GM19395 (cell line): ENCODE measurements around the gene ALDH3B2.
"Not testable (repeated sequence)": the region's sequence is repeated elsewhere in the genome, so short reads cannot be mapped to it uniquely, and the experiment has no call there.

ENCODE experiments used
- ATAC-seq: cut with Tn5 transposase; IDR thresholded peaks from one replicate; pipeline ENCODE4 v1.9.1; 2021; ENCODE audit warnings: mild to moderate bottlenecking, moderate library complexity; ENCODE audit not compliant: unreplicated experiment

The ALDH3B2 gene

DNA sequence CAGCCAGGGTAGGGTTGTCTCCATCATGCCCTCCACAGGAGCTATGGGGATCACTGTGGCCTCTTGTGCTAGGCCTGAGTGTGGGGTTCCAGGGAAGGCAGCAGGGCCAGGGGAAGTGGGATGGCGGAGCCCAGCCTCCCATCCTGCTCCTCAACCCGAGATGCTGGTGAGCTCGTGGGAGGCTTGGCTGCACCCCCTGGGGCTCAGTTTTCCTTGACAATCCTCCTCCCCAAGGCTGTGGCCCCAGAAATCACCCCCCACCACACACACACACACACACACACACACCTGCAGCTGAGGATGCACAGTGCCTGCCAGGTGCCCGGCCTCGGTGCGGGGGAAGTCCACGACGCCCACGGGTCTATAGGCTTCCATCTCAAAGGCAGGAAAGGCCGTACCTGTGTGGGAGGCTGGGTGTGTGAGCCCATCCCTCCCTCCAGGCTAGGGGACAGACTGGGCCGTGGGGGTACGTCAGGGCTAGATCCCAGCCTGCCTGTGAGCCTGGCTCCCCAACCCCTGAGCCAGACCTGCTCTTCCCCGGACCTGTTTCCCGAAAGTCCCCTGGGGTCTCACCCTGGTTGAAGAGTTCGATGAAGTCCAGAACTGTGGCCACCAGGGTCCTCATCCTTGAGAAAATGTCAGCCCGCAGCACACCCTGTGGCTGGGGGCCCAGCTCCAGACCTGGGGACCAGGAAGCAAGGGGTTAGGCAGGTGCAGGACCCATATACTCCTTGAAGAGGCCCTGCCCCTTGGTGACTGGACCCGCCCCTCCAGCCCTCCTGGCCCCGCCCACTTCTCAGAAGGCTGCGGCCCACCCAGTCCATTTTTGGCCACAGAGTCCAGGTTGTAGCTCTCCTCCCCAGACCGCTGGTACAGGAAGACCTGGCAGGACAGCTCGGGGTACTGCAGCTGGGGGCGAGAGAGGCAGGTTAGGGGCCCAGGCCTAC is 29.7 kb downstream of the ALDH3B2 start:
- no peak for ATAC-seq

- no peak for ATAC-seq
Observed at GRCh38 chr11:67644042-67644441, 30.4 kb downstream of the ALDH3B2 start.

GRCh38 chr11:67642173-67643120 is 32.0 kb downstream of the ALDH3B2 start:
- no peak for ATAC-seq

DNA sequence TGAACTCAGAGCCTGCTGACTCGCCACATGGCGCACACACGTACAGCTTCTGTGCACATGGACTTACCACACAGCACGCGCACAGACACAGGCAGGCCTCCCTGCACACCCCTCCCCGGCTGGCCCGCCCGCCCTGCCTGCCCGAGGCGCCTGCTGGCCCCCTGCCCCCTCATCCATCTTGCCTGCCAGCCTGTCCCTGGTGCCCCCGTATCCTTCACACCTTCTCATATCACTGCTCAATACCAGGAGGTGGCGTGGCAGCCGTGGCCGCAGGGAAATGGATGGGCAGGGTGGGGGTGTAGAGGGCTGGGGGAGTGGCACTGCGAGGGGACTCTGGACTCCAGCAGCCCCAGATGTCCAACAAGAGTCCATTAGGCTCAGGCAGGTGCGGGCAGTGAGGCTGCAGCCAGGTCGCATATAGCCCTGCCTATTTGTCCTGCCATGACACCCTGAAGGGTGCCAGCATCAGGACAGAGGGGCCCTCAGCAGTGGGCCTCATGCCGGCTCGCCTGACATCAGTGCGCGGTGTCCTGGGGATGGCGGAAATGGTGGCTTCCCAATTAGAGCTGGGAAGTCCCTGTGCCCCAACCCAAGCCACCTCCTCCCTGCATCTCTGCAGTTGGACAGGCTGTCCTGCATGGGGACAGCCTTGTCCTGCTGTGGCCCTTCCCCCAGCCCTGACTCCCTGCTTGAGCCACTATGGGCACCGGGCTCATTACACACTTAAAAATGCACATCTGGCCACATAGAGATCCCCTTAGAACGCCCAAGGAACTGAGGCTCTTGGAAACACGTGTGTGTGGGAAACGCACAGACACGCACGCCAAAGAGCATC is 32.9 kb downstream of the ALDH3B2 start:
- ATAC-seq, result no peak

DNA sequence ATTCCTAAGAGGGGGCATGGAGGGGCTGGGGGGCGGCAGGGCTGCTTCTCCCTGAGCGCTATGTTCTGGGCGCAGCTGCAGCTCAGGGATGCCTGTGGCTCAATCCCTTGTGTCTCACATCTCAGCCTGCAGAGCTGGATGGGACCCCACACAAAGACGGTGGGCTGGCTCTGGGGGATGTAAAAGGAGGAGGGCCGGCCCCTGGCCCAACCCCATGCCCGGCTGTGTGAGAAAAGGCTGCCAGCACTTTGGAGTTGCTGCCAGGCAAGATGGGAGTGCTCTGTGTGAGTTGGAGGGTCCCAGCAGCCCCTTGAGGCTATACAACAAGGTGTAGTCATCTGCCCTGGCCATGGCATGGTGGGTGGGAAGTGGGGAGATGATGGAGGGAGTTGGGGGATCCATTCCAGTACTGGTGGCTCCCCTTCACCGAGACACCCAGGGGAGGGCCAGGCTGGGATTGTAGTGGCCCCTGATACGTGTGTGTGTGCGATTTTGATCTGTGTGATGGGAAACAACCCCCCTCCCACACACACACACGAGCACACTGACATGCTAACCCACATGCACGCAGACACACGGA is 33.6 kb downstream of the ALDH3B2 start:
- no peak for ATAC-seq

GRCh38 chr11:67640021-67640757 is 34.2 kb downstream of the ALDH3B2 start:
- no peak for ATAC-seq

- no peak for ATAC-seq
Observed at GRCh38 chr11:67639438-67639859, 35.0 kb downstream of the ALDH3B2 start, which contains the start of gene TBX10. Gene TBX10, minus strand, starts transcription at chr11:67639763. Its CDS starts 291 bp downstream, at chr11:67639472.

- no peak for ATAC-seq
Observed at GRCh38 chr11:67638535-67639437, 35.6 kb downstream of the ALDH3B2 start.

GRCh38 chr11:67637441-67637840 is 37.0 kb downstream of the ALDH3B2 start:
- not testable (repeated sequence) for ATAC-seq

DNA sequence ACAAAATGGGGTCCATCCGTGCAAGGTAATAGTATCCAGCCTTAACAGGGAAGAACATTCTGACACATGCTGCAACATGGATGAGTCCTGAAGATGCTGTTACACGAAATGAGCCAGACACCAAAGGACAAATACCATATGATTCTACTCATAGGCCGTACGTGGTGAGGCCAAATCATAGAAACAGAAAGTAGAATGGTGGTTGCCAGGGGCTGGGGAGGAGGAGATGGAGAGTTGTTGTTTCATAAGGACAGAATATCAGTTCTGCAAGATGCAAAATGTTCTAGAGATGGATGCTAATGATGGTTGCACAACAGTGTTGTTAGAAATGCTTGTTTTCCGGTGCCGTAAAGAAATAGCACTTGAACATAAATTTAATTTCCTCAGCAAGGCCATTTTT is 37.5 kb downstream of the ALDH3B2 start:
- ATAC-seq, result no peak

DNA sequence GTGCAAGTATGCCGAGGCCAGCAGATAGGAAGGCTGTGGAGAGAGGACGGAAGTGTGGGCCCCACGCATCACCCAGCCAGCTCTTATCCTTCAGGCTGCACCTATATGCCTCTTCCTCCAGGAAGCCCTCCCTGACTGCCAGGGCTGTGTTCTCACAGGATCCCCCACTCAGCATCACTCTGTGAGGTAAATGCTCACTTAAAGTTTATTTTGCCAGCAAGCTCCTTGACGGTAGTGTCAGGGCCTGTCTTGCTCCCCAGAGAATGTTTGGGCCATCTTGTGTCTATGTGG is 39.2 kb downstream of the ALDH3B2 start:
- ATAC-seq, result no peak

- no peak for ATAC-seq
Observed at GRCh38 chr11:67634366-67635230, 39.8 kb downstream of the ALDH3B2 start.

- ATAC-seq, result no peak
Observed at GRCh38 chr11:67633758-67634365, 40.6 kb downstream of the ALDH3B2 start.

DNA sequence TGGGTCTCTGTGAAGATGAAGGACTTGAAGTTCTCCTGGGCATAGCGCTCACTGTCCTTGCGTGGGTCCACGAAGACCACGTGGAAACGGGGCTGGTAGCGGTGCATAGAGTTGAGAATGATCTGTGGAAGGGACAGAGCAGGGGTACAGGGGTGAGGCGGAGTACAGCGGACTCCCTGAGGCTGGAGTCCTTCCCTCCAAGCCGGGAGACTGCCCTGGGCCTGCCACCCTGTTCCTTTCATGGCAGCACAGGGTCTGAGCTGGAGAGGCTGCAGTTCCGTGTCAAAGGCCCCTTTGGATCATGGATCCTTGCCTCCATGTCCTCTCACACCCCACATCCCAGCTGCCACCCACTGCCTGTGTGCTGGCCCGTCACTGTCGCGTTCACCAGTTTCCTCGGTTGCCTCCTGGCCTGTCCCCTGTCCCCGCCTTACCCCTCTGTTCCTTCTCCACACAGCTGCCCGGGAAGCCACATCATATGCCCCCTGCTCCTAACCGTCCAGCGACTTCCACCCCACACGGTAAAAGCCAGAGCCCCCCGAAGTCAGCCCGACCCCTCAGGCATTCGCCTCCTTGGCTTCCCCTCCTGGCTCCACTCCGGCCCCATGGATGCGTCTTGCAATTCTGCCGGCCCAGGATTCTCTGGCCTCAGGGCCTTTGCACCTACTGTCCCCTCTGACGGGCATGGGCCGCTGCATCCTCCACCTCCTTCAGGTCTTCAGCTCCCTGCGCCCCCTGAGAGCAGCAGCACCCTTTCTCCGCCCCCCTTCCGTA is 41.3 kb downstream of the ALDH3B2 start:
- no peak for ATAC-seq

DNA sequence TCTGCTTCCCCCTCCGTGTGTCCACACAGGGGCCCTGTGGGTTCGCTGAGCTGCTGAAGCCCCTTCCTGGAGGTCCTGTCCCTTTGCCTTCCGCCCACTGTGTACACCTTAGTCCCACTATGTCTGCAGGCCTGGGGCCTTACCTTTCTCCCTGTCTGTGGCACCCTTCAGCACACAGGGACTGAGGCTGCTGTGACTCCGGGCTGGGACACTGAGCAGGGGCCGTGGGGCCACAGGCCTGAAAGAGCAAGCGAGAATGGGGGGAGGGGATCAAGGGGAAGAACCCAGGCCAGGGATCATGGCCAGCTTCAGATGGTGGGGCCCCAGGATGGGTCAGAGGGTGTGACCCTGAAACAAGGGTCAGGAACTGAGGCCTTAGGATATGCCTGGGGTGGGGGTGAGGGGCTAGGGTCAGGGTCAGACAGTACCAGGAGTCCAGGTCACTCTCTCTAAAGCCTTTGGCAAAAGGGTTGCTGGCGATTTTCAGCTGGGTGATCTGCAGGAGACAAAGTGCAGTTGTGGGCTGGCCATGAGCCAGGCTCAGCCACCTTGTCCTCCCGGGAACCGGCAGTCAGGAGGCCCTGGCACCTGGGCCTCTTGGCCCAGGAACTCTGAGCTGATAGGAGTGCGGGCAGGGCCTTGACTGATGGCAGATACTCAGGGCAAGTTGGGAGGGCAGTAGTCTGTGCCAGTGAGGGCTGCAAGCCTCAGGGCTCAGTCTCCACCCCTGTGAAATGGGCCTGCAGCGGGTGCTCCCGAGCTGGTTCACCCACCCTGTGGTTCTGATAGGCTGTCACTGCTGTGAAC is 42.0 kb downstream of the ALDH3B2 start:
- ATAC-seq, result no peak

DNA sequence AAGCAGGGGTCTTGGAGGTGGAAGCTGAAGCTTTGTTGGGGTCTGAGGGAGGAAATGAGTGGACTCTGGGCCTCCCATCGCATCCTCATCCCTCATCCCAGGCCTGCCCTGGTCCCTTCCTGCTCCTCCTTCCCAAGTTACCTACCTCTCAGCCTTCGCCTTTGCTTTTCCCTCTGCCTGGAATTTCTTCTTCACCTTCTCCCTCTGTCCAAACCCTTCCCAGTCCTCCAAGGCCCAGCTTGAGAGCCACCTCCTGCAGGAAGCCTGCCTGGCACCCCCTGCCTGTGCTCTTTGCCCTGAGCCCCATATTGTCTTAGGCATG is 42.6 kb downstream of the ALDH3B2 start:
- no peak for ATAC-seq
